Type B pancreatic cell (in vitro differentiated cells): ENCODE data around the gene ANTKMT. TPM values are rescaled to one million over a fixed set of nuclear protein-coding genes. Genes with fewer than 3 reads are reported as not detected.
A peak's percentile ranks its signal among the peaks of the same experiment; 100 is the strongest.
"Not testable (repeated sequence)": the region's sequence is repeated elsewhere in the genome, so short reads cannot be mapped to it uniquely, and the experiment has no call there.

ENCODE experiments used
- DNase-seq: peaks from one replicate; pipeline ENCODE4 v3.0.0; 2021; ENCODE audit warnings: mixed read lengths; ENCODE audit not compliant: unreplicated experiment; ENCODE audit errors: extremely low spot score
- H3K27ac Mint-ChIP-seq: 2 replicates; pipeline ENCODE4 v1.8.0; 2021; ENCODE audit warnings: mild to moderate bottlenecking, mixed read lengths
- H3K27me3 Mint-ChIP-seq: 2 replicates; pipeline ENCODE4 v1.8.0; 2021; ENCODE audit warnings: mixed read lengths
- H3K36me3 Mint-ChIP-seq: 2 replicates; pipeline ENCODE4 v1.8.0; 2021; ENCODE audit warnings: mixed read lengths
- H3K4me1 Mint-ChIP-seq: one replicate; pipeline ENCODE4 v1.8.0; 2021; ENCODE audit warnings: mixed read lengths; ENCODE audit not compliant: unreplicated experiment
- H3K4me3 Mint-ChIP-seq: 2 replicates; pipeline ENCODE4 v1.8.0; 2021; ENCODE audit warnings: mild to moderate bottlenecking, mixed read lengths
- H3K9me3 Mint-ChIP-seq: 2 replicates; pipeline ENCODE4 v1.8.0; 2021; ENCODE audit warnings: mixed read lengths
- total RNA-seq: library from RNA; stranded (reverse); gene quantifications from 2 replicates; pipeline ENCODE4 v1.2.1, GENCODE V29; 2021; ENCODE audit warnings: low replicate concordance
- TF ChIP-seq, protein P1 (sequence below): fragments of 200-600 bp; sonication (generic); conservative IDR thresholded peaks from 2 replicates; pipeline ENCODE4 v1.5.0; 2021; ENCODE audit warnings: antibody characterized with exemption, mild to moderate bottlenecking

ANTKMT gene
- total RNA-seq, 1 donor from 2014 or later: 33.5 TPM

DNA sequence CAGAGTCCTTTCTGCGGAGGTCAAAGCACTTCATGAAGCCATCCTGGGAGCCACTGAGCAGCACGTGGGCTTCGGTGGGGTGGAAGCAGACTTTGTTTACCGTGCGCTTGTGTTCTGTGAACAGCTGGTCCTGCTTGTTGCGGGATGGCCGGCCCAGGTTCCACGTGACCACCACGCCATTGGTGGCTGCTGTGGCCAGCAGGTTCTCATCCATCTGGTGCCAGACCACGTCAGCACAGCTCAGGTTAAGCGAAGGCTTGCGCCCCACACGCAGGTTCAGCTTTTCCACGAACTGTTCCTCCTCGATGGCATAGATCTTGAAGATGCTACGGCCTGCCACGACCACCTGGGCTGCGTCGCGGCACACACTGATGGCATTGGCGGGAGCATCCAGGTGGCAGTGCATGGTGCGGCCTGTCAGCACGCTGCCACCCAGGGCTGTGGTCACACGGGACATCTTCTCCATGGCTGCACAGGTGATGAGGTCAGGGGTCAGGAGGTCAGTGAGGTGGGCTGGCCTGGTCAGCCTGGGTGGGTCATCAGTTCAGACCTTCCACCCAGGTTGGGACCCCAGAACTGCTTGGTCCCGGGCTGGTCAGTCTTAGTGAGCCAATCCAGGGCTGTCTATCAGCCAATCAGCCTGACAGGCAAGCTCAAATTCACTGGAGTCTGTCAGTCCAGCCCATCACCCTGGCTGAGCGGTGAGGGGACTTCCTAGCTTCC, 31.6 kb upstream of the ANTKMT start:
- TF ChIP-seq, protein P1, sequence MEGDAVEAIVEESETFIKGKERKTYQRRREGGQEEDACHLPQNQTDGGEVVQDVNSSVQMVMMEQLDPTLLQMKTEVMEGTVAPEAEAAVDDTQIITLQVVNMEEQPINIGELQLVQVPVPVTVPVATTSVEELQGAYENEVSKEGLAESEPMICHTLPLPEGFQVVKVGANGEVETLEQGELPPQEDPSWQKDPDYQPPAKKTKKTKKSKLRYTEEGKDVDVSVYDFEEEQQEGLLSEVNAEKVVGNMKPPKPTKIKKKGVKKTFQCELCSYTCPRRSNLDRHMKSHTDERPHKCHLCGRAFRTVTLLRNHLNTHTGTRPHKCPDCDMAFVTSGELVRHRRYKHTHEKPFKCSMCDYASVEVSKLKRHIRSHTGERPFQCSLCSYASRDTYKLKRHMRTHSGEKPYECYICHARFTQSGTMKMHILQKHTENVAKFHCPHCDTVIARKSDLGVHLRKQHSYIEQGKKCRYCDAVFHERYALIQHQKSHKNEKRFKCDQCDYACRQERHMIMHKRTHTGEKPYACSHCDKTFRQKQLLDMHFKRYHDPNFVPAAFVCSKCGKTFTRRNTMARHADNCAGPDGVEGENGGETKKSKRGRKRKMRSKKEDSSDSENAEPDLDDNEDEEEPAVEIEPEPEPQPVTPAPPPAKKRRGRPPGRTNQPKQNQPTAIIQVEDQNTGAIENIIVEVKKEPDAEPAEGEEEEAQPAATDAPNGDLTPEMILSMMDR: no peak
- DNase-seq: no peak
- H3K9me3 Mint-ChIP-seq: no peaks in the 10 kb centered on the region
- peak overlapping the region; percentile 91 for H3K4me3 Mint-ChIP-seq
- peaks cover 4% of the 10 kb centered on the region for H3K4me1 Mint-ChIP-seq
- H3K27ac Mint-ChIP-seq: no peak overlapping the region
- H3K36me3 Mint-ChIP-seq: no peaks in the 10 kb centered on the region
- peaks cover 21% of the 10 kb centered on the region for H3K27me3 Mint-ChIP-seq

DNA sequence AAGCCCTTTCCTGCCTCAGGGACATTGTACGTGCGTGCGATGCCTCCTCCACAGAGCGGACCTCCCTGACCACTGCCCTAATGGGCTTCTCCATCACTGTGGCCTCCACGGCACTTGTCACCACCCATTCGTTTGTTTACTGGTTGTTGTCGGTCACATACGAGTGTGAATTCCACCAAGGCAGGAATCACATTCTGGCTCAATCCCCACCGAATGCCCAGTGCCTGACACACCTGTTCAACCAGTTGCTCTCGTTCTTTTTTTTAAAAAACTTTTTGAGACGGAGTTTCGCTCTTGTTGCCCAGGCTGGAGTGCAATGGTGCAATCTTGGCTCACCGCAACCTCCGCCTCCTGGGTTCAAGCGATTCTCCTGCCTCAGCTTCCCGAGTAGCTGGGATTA, 29.7 kb upstream of the ANTKMT start:
- peak overlapping the region; percentile 91 for H3K27ac Mint-ChIP-seq
- not testable (repeated sequence) for H3K4me1 Mint-ChIP-seq, H3K9me3 Mint-ChIP-seq, DNase-seq, H3K36me3 Mint-ChIP-seq
- peak overlapping the region; percentile 91 for H3K4me3 Mint-ChIP-seq
- peaks cover 33% of the 10 kb centered on the region for H3K27me3 Mint-ChIP-seq

DNA sequence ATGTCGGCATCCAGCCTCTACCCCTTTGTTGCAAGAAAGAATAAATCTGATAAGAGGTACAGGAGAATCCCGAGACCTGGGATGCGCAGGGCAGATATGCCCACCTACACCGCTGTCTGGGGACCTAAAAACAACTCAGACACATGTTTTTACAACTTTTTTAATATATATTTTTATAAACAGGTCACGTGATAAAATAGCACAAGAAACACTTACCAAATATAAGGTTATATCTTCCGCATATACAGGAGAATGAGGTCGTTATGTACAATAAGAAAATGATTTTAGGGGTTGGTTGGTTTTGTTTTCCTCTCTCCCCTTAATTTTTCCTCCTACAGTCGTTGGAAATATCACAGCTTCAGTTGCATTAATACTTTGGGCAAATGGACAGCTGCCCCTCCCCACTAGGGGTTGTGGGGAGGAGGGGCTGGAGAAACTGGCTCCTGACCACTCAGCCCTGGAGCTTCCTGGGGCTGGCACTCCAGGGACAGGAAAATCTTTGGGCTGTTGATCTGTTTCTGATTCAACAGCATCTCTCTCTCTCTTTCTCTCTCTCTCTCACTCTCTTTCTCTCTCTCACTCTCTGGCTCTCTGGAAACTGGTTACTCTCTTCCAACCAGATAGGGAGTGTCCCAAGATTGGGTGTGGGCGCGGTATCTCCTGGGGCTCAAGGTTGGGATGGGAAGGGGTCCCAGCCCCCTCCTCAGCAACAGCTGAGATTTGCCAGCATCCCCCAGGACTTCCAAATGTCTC, 28.4 kb upstream of the ANTKMT start:
- H3K9me3 Mint-ChIP-seq: no peaks in the 10 kb centered on the region
- H3K4me1 Mint-ChIP-seq: peaks cover 4% of the 10 kb centered on the region
- peak overlapping the region; percentile 69 for H3K4me3 Mint-ChIP-seq
- peaks cover 45% of the 10 kb centered on the region for H3K27me3 Mint-ChIP-seq
- H3K36me3 Mint-ChIP-seq: no peaks in the 10 kb centered on the region
- H3K27ac Mint-ChIP-seq: no peak overlapping the region
- no peak for DNase-seq
- TF ChIP-seq, protein P1: no peak

DNA sequence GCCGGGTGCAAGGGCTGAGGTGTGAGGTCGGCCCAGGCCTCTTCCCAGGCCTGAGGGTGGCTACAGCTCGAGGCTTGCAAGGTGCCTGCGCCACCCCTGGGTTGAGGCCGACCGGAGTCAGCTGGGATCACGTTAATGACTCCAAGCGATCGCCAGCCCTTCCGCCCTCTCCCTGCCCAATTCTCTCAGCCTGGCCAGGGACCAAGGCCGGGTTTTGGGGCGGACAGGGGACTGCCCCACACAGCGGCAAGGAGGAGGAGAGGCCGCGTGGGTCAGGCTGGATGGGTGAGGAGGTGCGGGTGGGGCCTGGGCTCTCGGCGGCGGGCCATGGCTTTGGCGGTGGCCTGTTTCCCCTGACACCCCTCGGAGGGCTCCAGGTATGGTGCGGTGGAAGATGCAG, 27.6 kb upstream of the ANTKMT start:
- H3K4me1 Mint-ChIP-seq: peaks cover 4% of the 10 kb centered on the region
- DNase-seq: no peak
- TF ChIP-seq, protein P1: no peak
- H3K4me3 Mint-ChIP-seq: no peak overlapping the region
- H3K36me3 Mint-ChIP-seq: no peaks in the 10 kb centered on the region
- no peaks in the 10 kb centered on the region for H3K9me3 Mint-ChIP-seq
- no peak overlapping the region for H3K27ac Mint-ChIP-seq
- H3K27me3 Mint-ChIP-seq: peaks cover 50% of the 10 kb centered on the region

DNA sequence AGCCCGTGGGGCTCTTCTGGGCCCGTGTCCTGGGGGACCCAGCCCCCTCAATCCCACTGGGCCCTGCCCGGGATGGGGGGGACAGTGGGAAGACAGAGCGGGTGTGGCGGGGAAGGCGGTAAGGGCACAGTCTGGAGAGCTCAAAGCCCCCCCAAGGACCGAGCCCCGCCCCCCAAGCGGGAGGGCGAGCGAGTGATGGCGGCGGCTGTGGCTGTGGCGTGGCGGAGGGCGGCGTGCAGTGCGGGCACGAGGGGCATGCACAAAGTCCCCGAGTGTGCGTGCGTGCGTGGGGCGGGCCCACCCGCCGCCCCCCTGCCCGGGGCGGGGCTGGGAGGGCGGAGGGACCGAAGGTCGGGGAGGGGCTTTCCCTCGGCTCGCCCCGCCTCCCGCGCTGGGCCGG, 27.2 kb upstream of the ANTKMT start:
- H3K4me1 Mint-ChIP-seq: peaks cover 3% of the 10 kb centered on the region
- TF ChIP-seq, protein P1: no peak
- H3K4me3 Mint-ChIP-seq: no peak overlapping the region
- H3K9me3 Mint-ChIP-seq: no peaks in the 10 kb centered on the region
- no peaks in the 10 kb centered on the region for H3K36me3 Mint-ChIP-seq
- no peak for DNase-seq
- H3K27ac Mint-ChIP-seq: no peak overlapping the region
- peaks cover 52% of the 10 kb centered on the region for H3K27me3 Mint-ChIP-seq

DNA sequence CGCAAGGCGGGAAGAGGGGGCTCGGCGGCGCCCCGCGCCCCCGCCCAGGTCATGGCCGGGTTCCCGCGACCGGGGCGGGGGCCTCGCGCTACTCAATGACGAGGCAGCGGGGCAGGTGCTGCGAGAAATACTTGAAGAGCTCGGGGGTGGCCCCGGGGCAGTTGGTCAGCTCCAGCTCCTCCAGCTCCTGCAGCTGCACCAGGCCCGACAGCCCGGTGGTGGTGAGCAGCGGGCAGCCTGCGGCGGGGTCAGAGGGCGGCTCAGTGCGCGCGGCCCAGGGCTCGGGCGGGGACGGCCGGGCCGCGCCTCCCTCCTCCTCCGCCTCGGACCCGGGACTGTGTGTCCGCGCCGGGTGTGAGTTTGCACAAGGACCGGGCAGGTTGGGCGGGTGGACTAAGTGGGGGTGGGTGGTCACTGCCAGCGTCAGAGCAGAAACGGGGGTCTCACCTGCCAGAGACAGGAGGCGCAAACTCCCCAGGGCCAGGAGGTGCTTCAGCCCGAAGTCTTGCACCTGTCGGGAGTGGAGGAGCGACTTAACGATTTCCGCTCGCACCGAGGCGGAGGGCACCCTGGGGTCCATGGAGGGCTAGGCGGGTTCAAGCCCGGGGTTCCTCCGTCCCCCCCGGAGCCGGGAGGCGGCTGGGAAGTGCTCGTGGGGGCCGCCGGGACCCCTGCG, 26.6 kb upstream of the ANTKMT start:
- H3K27me3 Mint-ChIP-seq: peaks cover 58% of the 10 kb centered on the region
- H3K4me3 Mint-ChIP-seq: no peak overlapping the region
- no peaks in the 10 kb centered on the region for H3K36me3 Mint-ChIP-seq
- H3K9me3 Mint-ChIP-seq: no peaks in the 10 kb centered on the region
- no peaks in the 10 kb centered on the region for H3K4me1 Mint-ChIP-seq
- DNase-seq: no peak
- TF ChIP-seq, protein P1: no peak
- H3K27ac Mint-ChIP-seq: no peak overlapping the region
